ENCODE results near the gene PAM.

- TF ChIP-seq CTCF (conservative IDR thresholded peaks at IDR 0.05; ENCODE audit: low read length): no peak
- TF ChIP-seq EZH2phosphoT487 (IDR thresholded peaks at IDR 0.05; ENCODE audit: borderline replicate concordance, low read depth, low read length): no peak
Observed at GRCh38 chr5:102933721-102934459, 178.8 kb downstream of the PAM start.

All from OCI-LY7 (cell line).